Astrocyte of the cerebellum (primary cell): Measurements from ENCODE around the gene ADAMTSL3.

Experiments
- DNase-seq: peaks from one replicate; pipeline ENCODE4 v3.0.0-alpha.2; 2011; ENCODE audit warnings: low read depth
- H3K4me3 ChIP-seq: 2 replicates; pipeline ENCODE4 v1.5.1; 2011; ENCODE audit warnings: mild to moderate bottlenecking, low read depth, low read length, moderate library complexity
- CTCF ChIP-seq: IDR thresholded peaks from 2 replicates; pipeline ENCODE4 v1.5.1; 2012; ENCODE audit warnings: low read length, low read depth, moderate library complexity, mild to moderate bottlenecking; ENCODE audit errors: missing control alignments
- in situ Hi-C: cut with HindIII; loops from 2 replicates; pipeline ENCODE4 v1.10.0; 2017; ENCODE audit warnings: low sequenced_read_pairs

Gene ADAMTSL3

GRCh38 chr15:83838763-83839162 is 184.8 kb downstream of the ADAMTSL3 start:
- TF ChIP-seq CTCF, result no peak
- no peak overlapping the region for H3K4me3 ChIP-seq
- in situ Hi-C loops, result no loop called here
- no peak for DNase-seq

- no peak for TF ChIP-seq CTCF
- DNase-seq, result no peak
- in situ Hi-C loops, result no loop called here
- H3K4me3 ChIP-seq, result no peak overlapping the region
These were observed 188.4 kb downstream of the ADAMTSL3 start for GRCh38 chr15:83842281-83842680.

GRCh38 chr15:83843471-83843871 is 189.5 kb downstream of the ADAMTSL3 start:
- in situ Hi-C loops, result no loop called here
- no peak for TF ChIP-seq CTCF
- no peak overlapping the region for H3K4me3 ChIP-seq
- peak; percentile 38 for DNase-seq

- in situ Hi-C loops, result no loop called here
- no peak for TF ChIP-seq CTCF
- DNase-seq, result no peak
These were observed 190.8 kb downstream of the ADAMTSL3 start for GRCh38 chr15:83844742-83845141.

GRCh38 chr15:83845230-83845629 is 191.3 kb downstream of the ADAMTSL3 start:
- H3K4me3 ChIP-seq, result no peak overlapping the region
- DNase-seq, result peak; percentile 18
- no peak for TF ChIP-seq CTCF
- in situ Hi-C loops, result no loop called here

More at GRCh38 chr15:83844742-83845141, 190.8 kb downstream of the ADAMTSL3 start:
- no peak overlapping the region for H3K4me3 ChIP-seq

- in situ Hi-C loops, result no loop called here
- TF ChIP-seq CTCF, result no peak
- H3K4me3 ChIP-seq, result no peak overlapping the region
- no peak for DNase-seq
These were observed 192.9 kb downstream of the ADAMTSL3 start for GRCh38 chr15:83846847-83847246.
